Ascending aorta (tissue), 2 donors: ENCODE measurements around the gene RTP5. TPM values are rescaled to one million over a fixed set of nuclear protein-coding genes. Genes with fewer than 3 reads are reported as not detected.

Experiments
- DNase-seq, 2 donors: peaks; one replicate each; pipeline ENCODE4 v3.0.0-alpha.2; 2019; ENCODE audit warnings: low spot score in 2 of 2
- H3K27ac ChIP-seq, 2 donors: fragments of 200-600 bp; sonication (generic); one replicate each; pipeline ENCODE4 v1.5.1; 2016 to 2017; ENCODE audit warnings: mild to moderate bottlenecking in 1 of 2
- H3K27me3 ChIP-seq: fragments of 200-600 bp; sonication (generic); one replicate; pipeline ENCODE4 v1.5.1; 2017
- H3K36me3 ChIP-seq, 2 donors: fragments of 200-600 bp; sonication (generic); one replicate each; pipeline ENCODE4 v1.5.1; 2016
- H3K4me1 ChIP-seq, 2 donors: fragments of 200-600 bp; sonication (generic); one replicate each; pipeline ENCODE4 v1.5.1; 2016 to 2017; ENCODE audit warnings: mild to moderate bottlenecking in 1 of 2
- H3K4me3 ChIP-seq, 2 donors: fragments of 200-600 bp; sonication (generic); one replicate each; pipeline ENCODE4 v1.5.1; 2016 to 2017; ENCODE audit warnings: mild to moderate bottlenecking in 1 of 2
- H3K9me3 ChIP-seq, 2 donors: fragments of 200-600 bp; sonication (generic); one replicate each; pipeline ENCODE4 v1.5.1; 2016
- intact Hi-C: fragments of 100-400 bp; cut with DNase I; formaldehyde crosslinking; loops from one replicate; pipeline ENCODE4 v1.15.1; 2023
- total RNA-seq: library from RNA; depleted of rRNA; stranded (reverse); fragments of >200 nt; gene quantifications from one replicate; pipeline ENCODE4 v1.1.0, GENCODE V29; 2016
- TF ChIP-seq, protein P1 (sequence below), 3 experiments: fragments of 200-600 bp in 2 of 3; fragments of 450-650 bp in 1 of 3; sonication (generic) in 2 of 3; IDR thresholded peaks; one replicate each; pipeline ENCODE4 v1.5.1; 2016 to 2019; ENCODE audit warnings: antibody characterized with exemption in 3 of 3, mild to moderate bottlenecking in 1 of 3, moderate library complexity in 1 of 3

The RTP5 gene
- total RNA-seq, 1 donor from 2014 or later: not detected

DNA sequence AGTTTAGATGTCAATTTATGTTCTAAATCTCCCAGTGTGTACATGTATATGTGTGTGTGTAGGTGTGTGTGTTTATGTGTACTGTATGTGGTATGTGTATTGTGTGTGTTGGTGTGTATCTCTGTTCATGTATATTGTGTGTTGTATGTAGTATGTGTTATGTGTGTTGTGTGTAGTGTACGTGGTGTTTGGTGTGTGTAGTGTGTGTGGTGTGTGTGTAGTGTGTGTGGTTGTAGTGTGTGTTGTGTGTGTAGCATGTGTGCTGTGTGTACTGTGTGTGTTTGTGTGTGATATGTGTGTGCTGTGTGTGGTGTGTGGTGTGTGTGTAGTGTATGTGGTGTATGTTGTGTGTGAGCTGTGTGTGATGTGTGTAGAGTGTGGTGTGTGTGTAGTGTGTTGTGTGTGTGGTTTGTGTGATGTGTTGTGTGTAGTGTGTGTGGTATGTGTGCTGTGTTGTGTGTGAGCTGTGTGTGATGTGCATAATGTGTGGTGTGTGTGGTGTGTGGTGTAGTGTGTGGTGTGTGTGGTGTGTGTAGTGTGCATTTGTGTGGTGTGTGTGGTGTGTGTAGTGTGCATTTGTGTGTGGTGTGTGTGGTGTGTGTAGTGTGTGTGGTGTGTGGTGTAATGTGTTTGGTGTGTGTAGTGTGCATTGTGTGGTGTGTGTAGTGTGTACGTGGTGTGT, 5.2 kb upstream of the RTP5 start:
- Histone ChIP-seq H3K9me3 (no peaks in the 10 kb centered on the region), H3K27me3 (peaks cover 23% of the 10 kb centered on the region), H3K36me3 (no peaks in the 10 kb centered on the region), H3K27ac (no peak overlapping the region), H3K4me1 (no peaks in the 10 kb centered on the region), H3K4me3 (no peak overlapping the region)
- DNase-seq: no peak
- TF ChIP-seq, protein P1, sequence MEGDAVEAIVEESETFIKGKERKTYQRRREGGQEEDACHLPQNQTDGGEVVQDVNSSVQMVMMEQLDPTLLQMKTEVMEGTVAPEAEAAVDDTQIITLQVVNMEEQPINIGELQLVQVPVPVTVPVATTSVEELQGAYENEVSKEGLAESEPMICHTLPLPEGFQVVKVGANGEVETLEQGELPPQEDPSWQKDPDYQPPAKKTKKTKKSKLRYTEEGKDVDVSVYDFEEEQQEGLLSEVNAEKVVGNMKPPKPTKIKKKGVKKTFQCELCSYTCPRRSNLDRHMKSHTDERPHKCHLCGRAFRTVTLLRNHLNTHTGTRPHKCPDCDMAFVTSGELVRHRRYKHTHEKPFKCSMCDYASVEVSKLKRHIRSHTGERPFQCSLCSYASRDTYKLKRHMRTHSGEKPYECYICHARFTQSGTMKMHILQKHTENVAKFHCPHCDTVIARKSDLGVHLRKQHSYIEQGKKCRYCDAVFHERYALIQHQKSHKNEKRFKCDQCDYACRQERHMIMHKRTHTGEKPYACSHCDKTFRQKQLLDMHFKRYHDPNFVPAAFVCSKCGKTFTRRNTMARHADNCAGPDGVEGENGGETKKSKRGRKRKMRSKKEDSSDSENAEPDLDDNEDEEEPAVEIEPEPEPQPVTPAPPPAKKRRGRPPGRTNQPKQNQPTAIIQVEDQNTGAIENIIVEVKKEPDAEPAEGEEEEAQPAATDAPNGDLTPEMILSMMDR (IDR thresholded peaks at IDR 0.05): no peak
- intact Hi-C loops: no loop called here

DNA sequence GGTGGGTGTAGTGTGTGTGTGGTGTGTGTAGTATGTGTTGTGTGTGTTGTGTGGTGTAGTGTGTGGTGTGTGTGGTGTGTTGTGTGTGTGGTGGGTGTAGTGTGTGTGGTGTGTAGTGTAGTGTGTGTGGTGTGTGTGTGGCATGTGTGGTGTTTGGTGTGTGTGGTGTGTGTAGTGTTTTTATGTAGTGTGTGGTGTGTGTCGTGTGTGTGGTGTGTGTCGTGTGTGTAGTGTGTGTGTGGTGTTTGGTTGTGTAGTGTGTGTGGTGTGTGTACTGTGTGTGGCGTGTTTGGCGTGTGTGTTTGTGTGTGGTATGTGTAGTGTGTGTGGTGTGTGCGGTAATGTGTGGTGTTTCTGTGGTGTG, 4.7 kb upstream of the RTP5 start:
- H3K27me3 ChIP-seq: peaks cover 23% of the 10 kb centered on the region

DNA sequence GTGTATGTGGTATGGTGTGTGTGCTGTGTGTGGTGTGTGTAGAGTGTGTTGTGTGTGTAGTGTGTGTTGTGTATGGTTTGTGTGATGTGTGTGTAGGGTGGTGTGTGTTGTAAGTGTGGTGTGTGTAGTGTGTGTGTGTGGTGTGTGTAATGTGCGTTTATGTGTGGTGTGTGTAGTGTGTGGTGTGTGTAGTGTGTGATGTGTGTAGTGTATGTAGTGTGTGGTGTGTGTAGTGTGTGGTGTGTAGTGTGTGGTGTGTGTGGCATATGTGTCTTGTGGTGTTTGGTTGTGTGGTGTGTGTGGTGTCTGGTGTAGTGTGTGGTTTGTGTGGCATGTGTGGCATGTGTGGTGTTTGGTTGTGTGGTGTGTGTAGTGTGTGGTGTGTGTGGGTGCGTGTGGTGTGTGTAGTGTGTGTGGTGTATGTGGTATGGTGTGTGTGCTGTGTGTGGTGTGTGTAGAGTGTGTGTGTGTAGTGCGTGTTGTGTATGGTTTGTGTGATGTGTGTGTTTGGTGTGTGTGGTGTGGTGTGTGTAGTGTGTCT, 4.0 kb upstream of the RTP5 start:
- TF ChIP-seq, protein P1 (IDR thresholded peaks at IDR 0.05): no peak
- intact Hi-C loops: no loop called here
- Histone ChIP-seq H3K27me3 (peaks cover 23% of the 10 kb centered on the region), H3K4me3 (no peak overlapping the region), H3K27ac (no peak overlapping the region), H3K36me3 (no peaks in the 10 kb centered on the region), H3K4me1 (no peaks in the 10 kb centered on the region), H3K9me3 (no peaks in the 10 kb centered on the region)
- no peak for DNase-seq

More for the DNA sequence above, 4.7 kb upstream of the RTP5 start:
- Histone ChIP-seq H3K9me3 (no peaks in the 10 kb centered on the region), H3K27ac (no peak overlapping the region), H3K4me1 (no peaks in the 10 kb centered on the region), H3K36me3 (no peaks in the 10 kb centered on the region), H3K4me3 (no peak overlapping the region)
- DNase-seq: no peak
- intact Hi-C loops: no loop called here
- TF ChIP-seq, protein P1 (IDR thresholded peaks at IDR 0.05): no peak

- TF ChIP-seq, protein P1 (IDR thresholded peaks at IDR 0.05): no peak
- no peak for DNase-seq
- H3K27ac ChIP-seq: no peak overlapping the region
- no peak overlapping the region for H3K4me3 ChIP-seq
- no peaks in the 10 kb centered on the region for H3K36me3 ChIP-seq
- H3K27me3 ChIP-seq: peaks cover 23% of the 10 kb centered on the region
- intact Hi-C loops: no loop called here
- H3K9me3 ChIP-seq: no peaks in the 10 kb centered on the region
- no peaks in the 10 kb centered on the region for H3K4me1 ChIP-seq
Measured at GRCh38 chr2:241865957-241866789, 3.4 kb upstream of the RTP5 start.

- TF ChIP-seq, protein P1 (IDR thresholded peaks at IDR 0.05): no peak
- H3K36me3 ChIP-seq: no peaks in the 10 kb centered on the region
- no peaks in the 10 kb centered on the region for H3K4me1 ChIP-seq
- DNase-seq: no peak
- no peak overlapping the region for H3K4me3 ChIP-seq
- intact Hi-C loops: no loop called here
- no peaks in the 10 kb centered on the region for H3K9me3 ChIP-seq
- H3K27ac ChIP-seq: no peak overlapping the region
- H3K27me3 ChIP-seq: peaks cover 23% of the 10 kb centered on the region
Measured at GRCh38 chr2:241866790-241867645, 2.5 kb upstream of the RTP5 start.
